ENCODE results near the gene RPS27.

RPS27 gene

DNA sequence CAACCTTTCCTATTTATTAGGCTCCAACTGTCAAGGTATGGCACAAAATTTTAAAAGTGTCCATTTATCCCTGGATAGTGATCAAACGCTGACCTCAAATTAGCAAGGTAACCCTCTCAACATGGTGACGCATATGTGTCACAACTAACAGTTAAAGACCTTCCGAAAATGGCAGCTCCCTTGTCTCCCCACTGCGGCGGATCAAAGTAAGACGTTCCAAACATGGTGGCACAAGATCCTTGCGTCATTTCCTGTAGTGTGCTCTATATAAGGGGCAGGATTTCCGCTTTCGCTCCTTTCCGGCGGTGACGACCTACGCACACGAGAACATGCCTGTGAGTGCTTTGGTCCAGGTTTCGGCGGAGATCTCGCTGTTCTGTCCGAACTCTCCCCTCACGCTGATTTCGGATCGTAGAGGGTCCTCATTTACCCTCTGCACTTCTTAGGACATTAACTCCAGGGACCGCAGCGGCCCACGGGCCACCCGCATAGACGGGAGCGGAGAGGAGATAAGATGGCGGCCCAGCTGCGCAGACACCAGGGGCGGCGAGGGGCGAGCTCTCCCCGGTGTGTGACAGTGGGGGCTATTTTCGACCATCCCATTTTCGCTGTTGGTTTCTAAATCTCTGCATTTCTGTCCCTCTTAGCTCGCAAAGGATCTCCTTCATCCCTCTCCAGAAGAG is at the start of gene RPS27:
RPS27 (plus strand) TSS at position 295 of the 683 bp plus-strand sequence; CDS start at position 330, 35 bp downstream.
- Histone ChIP-seq H3K9ac (ENCODE audit: low read length) (peak within 1 kb of the TSS; percentile 99), H3K27me3 (replicated peaks; ENCODE audit: control insufficient read depth, insufficient read depth, low read length) (no peaks in the 10 kb centered on the region), H3K36me3 (ENCODE audit: control insufficient read depth, insufficient read depth, low read length, severe bottlenecking) (peaks cover 34% of the 10 kb centered on the region), H3K4me1 (ENCODE audit: control insufficient read depth, insufficient read depth, low read length) (peaks cover 22% of the 10 kb centered on the region), H3K4me3 (ENCODE audit: low read length) (peak within 1 kb of the TSS; percentile 97), H3K9me3 (ENCODE audit: control insufficient read depth, low read length) (no peaks in the 10 kb centered on the region)
- peak; percentile 99 for DNase-seq (ENCODE audit: low read depth)

DNA sequence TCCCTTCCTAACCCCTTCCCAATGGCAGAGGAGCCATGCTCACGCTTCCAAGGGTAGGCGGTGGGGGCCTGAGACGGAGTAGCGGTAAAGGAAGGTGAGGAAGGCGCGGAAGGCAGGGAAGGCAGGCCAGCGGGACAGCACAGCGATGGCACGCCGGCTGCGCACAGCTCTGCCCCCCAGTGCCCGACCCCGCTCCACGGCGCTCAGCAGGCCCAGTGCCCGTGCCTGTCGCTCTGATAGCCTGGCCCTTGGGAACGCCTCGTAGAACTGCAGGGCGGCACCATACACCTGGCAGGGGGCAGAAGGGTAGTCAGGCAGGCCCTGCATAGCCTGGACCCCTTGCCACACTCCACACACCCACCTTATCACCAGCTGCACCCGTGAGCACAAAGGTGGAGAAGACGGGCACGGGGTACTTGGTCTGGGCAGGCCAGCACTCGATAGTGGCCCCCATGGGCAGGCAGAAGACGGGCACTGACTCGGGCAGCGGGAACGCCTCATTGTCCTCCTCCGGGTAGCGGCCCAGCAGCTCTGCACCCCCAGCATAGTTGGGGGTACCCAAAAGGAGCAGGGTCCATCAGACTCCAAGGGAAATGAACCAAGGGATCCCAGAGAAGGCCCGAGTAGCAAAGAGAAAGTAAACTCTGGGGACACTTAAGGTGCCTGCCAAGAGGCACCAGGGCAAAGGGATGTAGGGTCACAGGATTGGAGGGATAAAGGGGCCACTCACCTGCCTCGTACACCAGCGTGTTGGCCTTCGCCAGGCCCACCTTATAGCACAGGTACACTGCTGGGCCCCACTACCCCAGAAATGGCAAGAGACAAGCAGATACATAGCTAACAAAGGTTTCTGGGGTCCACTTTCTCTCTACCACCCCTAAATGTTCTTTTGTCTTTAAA is 48.5 kb upstream of the RPS27 start:
- Histone ChIP-seq H3K9ac (ENCODE audit: low read length) (no peak overlapping the region), H3K4me1 (ENCODE audit: control insufficient read depth, insufficient read depth, low read length) (peaks cover 20% of the 10 kb centered on the region), H3K27me3 (replicated peaks; ENCODE audit: control insufficient read depth, insufficient read depth, low read length) (no peaks in the 10 kb centered on the region), H3K4me3 (ENCODE audit: low read length) (no peak overlapping the region), H3K36me3 (ENCODE audit: control insufficient read depth, insufficient read depth, low read length, severe bottlenecking) (peaks cover 32% of the 10 kb centered on the region), H3K9me3 (ENCODE audit: control insufficient read depth, low read length) (no peaks in the 10 kb centered on the region)
- DNase-seq (ENCODE audit: low read depth) = no peak

DNA sequence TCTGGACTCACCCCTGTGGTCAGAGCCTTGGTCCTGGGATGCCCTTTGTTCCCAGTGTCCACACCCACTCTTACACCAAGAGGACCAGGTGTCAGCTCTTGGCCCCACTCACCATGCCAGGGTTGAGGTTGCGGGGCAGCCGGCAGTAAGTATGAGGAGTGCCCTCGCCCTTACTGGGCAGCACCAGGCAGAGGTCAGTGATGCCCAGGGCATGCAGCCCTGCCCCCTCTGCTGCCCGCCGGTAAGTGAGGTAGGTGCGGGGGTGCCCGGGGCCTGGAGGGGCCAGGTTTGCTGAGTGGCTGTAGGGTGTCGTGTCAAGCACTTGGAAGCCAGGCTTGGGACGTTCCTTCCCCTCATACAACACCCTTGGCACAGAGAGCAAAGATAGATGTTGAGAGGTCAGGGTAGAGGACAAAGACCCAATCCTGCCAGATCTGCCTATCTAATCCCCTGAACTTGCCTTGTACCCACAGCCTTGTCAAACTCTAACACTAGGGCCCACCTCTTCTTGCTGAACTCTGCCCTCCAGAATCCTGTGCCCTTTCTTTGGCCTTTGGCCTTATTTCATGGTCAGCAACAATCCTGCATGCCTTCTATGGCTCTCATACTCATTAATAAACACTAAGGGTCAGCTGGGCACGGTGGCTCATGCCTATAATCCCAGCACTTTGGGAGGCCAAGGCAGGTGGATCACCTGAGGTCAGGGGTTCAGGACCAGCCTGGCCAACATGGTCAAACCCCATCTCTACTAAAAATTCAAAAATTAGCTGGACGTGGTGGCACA is 47.6 kb upstream of the RPS27 start:
- peaks cover 27% of the 10 kb centered on the region for H3K36me3 ChIP-seq (ENCODE audit: control insufficient read depth, insufficient read depth, low read length, severe bottlenecking)
- H3K4me1 ChIP-seq (ENCODE audit: control insufficient read depth, insufficient read depth, low read length) = peaks cover 22% of the 10 kb centered on the region
- no peak for DNase-seq (ENCODE audit: low read depth)
- H3K27me3 ChIP-seq (replicated peaks; ENCODE audit: control insufficient read depth, insufficient read depth, low read length) = no peaks in the 10 kb centered on the region
- no peaks in the 10 kb centered on the region for H3K9me3 ChIP-seq (ENCODE audit: control insufficient read depth, low read length)
- H3K4me3 ChIP-seq (ENCODE audit: low read length) = no peak overlapping the region
- no peak overlapping the region for H3K9ac ChIP-seq (ENCODE audit: low read length)

DNA sequence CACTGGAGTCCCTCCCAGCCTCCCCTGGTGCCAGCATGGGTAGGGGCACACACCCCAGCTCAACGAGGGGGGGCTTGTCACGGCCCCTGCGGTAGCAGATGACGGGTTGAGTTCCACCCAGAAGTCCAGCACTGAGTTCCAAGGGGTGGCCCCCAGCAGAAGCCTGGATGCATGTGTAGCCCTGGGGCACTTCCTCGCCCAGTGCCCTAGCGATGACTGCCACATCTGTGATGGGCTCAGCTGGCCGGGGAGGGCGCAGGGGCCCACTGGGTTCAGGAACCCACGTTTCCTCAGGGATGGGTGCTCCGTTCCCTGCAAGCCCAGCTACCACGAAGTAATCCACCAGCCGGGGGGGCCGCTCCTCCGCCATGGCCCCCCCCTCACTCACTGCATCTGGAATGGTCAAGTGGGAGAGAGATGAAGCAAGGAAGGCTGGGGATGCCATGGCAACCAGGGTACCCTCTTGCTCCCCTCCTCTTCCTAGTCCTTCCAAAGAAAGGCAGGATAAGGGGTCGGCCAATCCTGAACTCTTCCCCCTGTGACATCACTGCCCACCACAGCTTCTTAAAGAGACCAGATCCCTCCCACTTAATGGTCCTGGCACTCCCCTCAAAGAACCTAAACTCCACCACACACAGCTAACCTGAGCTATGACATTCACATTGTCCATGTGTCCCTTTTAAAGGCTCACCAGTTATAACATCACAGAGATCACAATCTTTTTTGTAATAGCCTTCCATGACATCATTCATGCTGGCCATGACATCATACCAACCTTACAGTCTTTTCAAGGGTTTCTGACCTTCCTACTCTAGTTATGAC is 46.3 kb upstream of the RPS27 start:
- DNase-seq (ENCODE audit: low read depth) = peak; percentile 8
- Histone ChIP-seq H3K4me3 (ENCODE audit: low read length) (no peak overlapping the region), H3K36me3 (ENCODE audit: control insufficient read depth, insufficient read depth, low read length, severe bottlenecking) (peaks cover 40% of the 10 kb centered on the region), H3K9ac (ENCODE audit: low read length) (no peak overlapping the region), H3K9me3 (ENCODE audit: control insufficient read depth, low read length) (no peaks in the 10 kb centered on the region), H3K27me3 (replicated peaks; ENCODE audit: control insufficient read depth, insufficient read depth, low read length) (no peaks in the 10 kb centered on the region), H3K4me1 (ENCODE audit: control insufficient read depth, insufficient read depth, low read length) (peaks cover 22% of the 10 kb centered on the region)

DNA sequence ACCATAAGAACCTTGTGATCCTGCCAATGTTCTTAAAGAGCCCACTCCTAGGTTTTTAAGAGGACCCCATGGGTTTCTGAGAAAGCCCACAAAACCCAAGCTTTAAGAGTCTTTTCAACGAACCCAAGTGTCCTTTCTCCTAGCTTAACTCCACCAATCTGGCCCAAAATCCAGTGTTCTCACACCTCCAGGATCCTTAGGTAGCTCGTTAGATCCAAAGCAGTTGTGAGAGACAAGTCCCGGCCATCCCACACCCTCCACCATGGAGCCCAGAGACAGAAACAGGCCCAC is 45.8 kb upstream of the RPS27 start:
- Histone ChIP-seq H3K9me3 (ENCODE audit: control insufficient read depth, low read length) (no peaks in the 10 kb centered on the region), H3K27me3 (replicated peaks; ENCODE audit: control insufficient read depth, insufficient read depth, low read length) (no peaks in the 10 kb centered on the region), H3K4me3 (ENCODE audit: low read length) (peak overlapping the region; percentile 84), H3K9ac (ENCODE audit: low read length) (peak overlapping the region; percentile 88), H3K36me3 (ENCODE audit: control insufficient read depth, insufficient read depth, low read length, severe bottlenecking) (peaks cover 39% of the 10 kb centered on the region), H3K4me1 (ENCODE audit: control insufficient read depth, insufficient read depth, low read length) (peaks cover 22% of the 10 kb centered on the region)
- no peak for DNase-seq (ENCODE audit: low read depth)

DNA sequence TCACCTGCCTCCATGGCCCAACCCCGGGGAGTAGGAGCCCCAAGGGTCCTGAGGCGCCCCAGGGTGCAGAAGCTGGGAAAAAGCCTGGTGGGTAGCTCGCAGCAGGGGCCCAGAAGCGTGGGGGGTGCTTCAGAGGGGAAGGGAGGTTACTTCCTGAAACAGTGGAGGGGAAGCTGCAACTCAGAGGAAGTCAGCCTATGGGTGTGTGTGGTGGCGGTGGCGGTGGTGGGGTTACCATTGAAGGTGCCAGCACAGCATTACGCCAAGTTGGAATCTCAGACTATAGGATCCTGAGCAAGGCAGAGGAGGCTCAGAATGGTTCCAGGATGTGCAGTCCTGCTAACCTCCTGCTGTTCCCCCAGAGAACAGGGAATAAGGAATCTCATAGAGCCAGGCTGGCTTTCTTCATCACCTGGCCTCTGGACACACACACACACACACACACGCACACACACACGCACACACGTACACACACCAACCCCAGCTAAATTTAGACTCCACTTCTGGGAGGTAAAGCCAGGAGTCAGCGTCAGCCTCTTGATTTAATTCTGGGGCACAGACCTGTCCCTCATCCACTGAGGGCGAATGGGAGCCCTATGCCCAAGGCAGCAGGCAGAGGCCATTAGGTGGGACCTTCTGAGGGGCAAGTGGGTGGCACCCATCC is 45.3 kb upstream of the RPS27 start:
- Histone ChIP-seq H3K9me3 (ENCODE audit: control insufficient read depth, low read length) (no peaks in the 10 kb centered on the region), H3K27me3 (replicated peaks; ENCODE audit: control insufficient read depth, insufficient read depth, low read length) (no peaks in the 10 kb centered on the region), H3K4me1 (ENCODE audit: control insufficient read depth, insufficient read depth, low read length) (peaks cover 22% of the 10 kb centered on the region), H3K36me3 (ENCODE audit: control insufficient read depth, insufficient read depth, low read length, severe bottlenecking) (peaks cover 38% of the 10 kb centered on the region), H3K9ac (ENCODE audit: low read length) (peak overlapping the region; percentile 88), H3K4me3 (ENCODE audit: low read length) (peak overlapping the region; percentile 84)
- peak; percentile 47 for DNase-seq (ENCODE audit: low read depth)

DNA sequence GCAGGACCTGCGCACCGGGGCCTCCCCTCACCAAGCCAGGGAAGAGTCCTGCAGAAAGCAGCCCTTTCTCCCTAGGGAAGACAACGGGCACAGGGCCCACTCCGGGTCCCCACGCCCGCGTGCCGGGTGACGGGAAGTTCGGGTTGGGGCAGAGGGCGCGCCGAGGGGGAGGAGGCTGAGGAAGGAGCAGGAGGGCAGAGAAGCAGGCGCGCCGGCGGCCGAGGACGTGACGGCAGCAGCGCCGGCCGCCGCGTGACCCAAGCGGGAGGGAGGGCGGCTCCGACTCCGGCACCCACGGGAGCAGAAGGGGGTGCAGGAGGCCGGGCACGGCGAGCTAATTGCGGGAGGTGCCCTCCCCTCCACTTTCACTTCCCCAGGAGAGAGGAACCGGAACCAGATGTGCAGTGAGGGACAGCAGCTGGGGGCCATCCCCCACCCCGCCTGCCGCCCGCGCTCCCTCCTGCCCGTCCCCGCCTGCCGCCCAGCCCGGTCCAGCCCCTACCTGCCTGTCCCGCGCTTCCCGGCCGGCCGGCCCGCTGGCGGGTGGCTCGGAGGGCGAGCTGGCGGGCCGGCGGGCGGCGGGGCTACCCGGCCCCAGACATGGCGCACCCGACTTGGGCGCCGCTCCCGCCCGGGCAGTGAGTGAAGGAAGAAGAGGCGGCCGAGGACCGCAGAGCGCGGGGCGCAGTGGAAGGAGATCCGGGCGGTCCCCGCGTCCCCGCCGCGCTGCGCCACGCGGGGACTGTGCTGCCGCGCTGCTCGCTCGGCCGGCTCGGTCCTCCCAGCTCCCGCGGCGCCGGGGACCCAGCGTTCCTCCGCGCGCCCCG is 44.6 kb upstream of the RPS27 start:
- H3K4me1 ChIP-seq (ENCODE audit: control insufficient read depth, insufficient read depth, low read length) = peaks cover 22% of the 10 kb centered on the region
- H3K27me3 ChIP-seq (replicated peaks; ENCODE audit: control insufficient read depth, insufficient read depth, low read length) = no peaks in the 10 kb centered on the region
- H3K9ac ChIP-seq (ENCODE audit: low read length) = peak overlapping the region; percentile 88
- peaks cover 38% of the 10 kb centered on the region for H3K36me3 ChIP-seq (ENCODE audit: control insufficient read depth, insufficient read depth, low read length, severe bottlenecking)
- peak; percentile 86 for DNase-seq (ENCODE audit: low read depth)
- peak overlapping the region; percentile 84 for H3K4me3 ChIP-seq (ENCODE audit: low read length)
- no peaks in the 10 kb centered on the region for H3K9me3 ChIP-seq (ENCODE audit: control insufficient read depth, low read length)

DNA sequence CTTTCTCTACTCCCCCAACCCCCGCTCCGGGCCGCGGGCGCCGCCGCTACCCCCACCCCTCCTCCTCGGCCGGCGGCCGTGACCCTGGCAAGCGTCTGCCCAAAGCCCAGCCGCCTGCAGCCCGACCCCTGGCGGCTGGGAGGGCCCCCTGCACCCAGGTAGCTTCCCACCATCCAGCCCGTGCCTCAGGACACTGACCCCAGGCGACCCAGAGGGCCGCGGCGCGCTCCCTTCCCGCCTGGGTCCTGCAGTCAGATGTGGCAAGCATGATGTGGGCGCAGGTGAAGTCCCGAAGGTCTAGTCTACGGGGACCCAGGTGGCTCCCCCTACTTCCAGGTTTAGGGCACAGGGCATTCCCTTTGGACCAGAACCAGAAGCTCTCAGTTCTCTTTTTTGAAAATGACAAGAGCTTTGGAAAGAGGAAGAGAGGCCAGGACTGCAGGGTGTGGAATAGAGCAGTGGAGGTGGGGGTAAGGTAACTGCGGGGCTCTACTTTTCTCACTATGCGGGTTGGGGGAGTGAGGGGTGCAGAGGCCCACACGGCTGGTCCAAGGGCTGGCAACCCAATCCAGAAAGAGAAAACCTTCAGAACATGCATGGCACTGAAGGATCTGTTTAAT is 43.8 kb upstream of the RPS27 start, which contains the start of gene DENND4B:
DENND4B (minus strand) TSS at position 97 of the 620 bp plus-strand sequence. CDS start 2,344 bp downstream, outside the sequence.
- peaks cover 22% of the 10 kb centered on the region for H3K4me1 ChIP-seq (ENCODE audit: control insufficient read depth, insufficient read depth, low read length)
- no peaks in the 10 kb centered on the region for H3K9me3 ChIP-seq (ENCODE audit: control insufficient read depth, low read length)
- peak; percentile 94 for DNase-seq (ENCODE audit: low read depth)
- peaks cover 40% of the 10 kb centered on the region for H3K36me3 ChIP-seq (ENCODE audit: control insufficient read depth, insufficient read depth, low read length, severe bottlenecking)
- peak within 1 kb of the TSS; percentile 84 for H3K4me3 ChIP-seq (ENCODE audit: low read length)
- H3K27me3 ChIP-seq (replicated peaks; ENCODE audit: control insufficient read depth, insufficient read depth, low read length) = no peaks in the 10 kb centered on the region
- H3K9ac ChIP-seq (ENCODE audit: low read length) = peak within 1 kb of the TSS; percentile 88

DNA sequence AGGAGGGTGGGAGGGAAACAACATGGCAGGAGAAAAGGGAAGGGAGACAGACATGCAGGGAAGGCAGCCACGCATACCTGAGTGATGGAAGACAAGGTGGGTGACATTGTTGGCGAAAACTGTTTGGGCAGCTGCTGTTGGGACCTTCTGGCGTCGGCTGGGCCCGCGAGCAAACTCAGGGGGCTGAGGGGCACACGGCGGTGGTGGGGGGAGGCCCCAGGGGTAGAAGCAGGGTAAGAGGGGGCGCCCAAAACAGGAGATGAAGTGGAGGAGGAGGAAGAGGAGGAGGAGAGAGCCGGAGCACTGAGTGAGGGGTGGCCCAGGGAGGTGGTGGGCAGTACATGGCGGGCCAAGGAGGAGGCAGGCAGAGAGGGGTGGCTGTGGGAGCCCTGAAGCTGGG is 39.4 kb upstream of the RPS27 start:
- H3K27me3 ChIP-seq (replicated peaks; ENCODE audit: control insufficient read depth, insufficient read depth, low read length) = no peaks in the 10 kb centered on the region
- H3K36me3 ChIP-seq (ENCODE audit: control insufficient read depth, insufficient read depth, low read length, severe bottlenecking) = peaks cover 53% of the 10 kb centered on the region
- no peak overlapping the region for H3K9ac ChIP-seq (ENCODE audit: low read length)
- no peaks in the 10 kb centered on the region for H3K9me3 ChIP-seq (ENCODE audit: control insufficient read depth, low read length)
- H3K4me3 ChIP-seq (ENCODE audit: low read length) = no peak overlapping the region
- no peak for DNase-seq (ENCODE audit: low read depth)
- peaks cover 13% of the 10 kb centered on the region for H3K4me1 ChIP-seq (ENCODE audit: control insufficient read depth, insufficient read depth, low read length)
